Uterus (tissue), 2 donors: ENCODE results near the gene UFC1.
"Not testable (repeated sequence)": the region's sequence is repeated elsewhere in the genome, so short reads cannot be mapped to it uniquely, and the experiment has no call there.

Experiments
- POLR2A ChIP-seq, 2 donors: fragments of 450-650 bp; IDR thresholded peaks; one replicate each; pipeline ENCODE4 v1.6.1; 2016; ENCODE audit warnings: antibody characterized with exemption in 2 of 2, mild to moderate bottlenecking in 1 of 2, moderate library complexity in 1 of 2
- TF ChIP-seq, protein P1 (sequence below), 4 experiments: fragments of 200-600 bp in 2 of 4; fragments of 450-650 bp in 2 of 4; sonication (generic) in 2 of 4; IDR thresholded peaks; one replicate each; pipeline ENCODE4 v1.5.1; 2016 to 2019; ENCODE audit warnings: antibody characterized with exemption in 4 of 4, mild to moderate bottlenecking in 2 of 4, moderate library complexity in 1 of 4

DNA sequence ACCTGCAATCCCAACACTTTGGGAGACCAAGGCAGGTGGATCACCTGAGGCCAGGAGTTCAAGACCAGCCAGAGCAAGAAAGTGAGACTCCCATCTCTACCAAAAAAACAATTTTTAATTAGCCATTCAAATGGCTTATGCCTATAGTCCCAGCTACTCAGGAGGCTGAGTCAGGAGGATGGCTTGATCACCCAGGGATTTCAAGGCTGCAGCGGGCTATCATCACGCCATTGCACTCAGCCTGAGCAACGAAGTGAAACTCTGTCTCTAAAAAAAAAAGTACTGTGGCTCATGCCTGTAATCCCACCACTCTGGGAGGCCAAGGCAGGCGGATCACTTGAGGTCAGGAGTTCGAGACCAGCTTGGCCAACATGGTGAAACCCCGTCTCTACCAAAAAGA lies 37.8 kb upstream of the UFC1 start:
- TF ChIP-seq, protein P1, sequence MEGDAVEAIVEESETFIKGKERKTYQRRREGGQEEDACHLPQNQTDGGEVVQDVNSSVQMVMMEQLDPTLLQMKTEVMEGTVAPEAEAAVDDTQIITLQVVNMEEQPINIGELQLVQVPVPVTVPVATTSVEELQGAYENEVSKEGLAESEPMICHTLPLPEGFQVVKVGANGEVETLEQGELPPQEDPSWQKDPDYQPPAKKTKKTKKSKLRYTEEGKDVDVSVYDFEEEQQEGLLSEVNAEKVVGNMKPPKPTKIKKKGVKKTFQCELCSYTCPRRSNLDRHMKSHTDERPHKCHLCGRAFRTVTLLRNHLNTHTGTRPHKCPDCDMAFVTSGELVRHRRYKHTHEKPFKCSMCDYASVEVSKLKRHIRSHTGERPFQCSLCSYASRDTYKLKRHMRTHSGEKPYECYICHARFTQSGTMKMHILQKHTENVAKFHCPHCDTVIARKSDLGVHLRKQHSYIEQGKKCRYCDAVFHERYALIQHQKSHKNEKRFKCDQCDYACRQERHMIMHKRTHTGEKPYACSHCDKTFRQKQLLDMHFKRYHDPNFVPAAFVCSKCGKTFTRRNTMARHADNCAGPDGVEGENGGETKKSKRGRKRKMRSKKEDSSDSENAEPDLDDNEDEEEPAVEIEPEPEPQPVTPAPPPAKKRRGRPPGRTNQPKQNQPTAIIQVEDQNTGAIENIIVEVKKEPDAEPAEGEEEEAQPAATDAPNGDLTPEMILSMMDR (IDR thresholded peaks at IDR 0.05), result not testable (repeated sequence)
- TF ChIP-seq POLR2A (IDR thresholded peaks at IDR 0.05), result not testable (repeated sequence)
